Measurements from ENCODE around the gene DISC1. TPM values are rescaled to one million over a fixed set of nuclear protein-coding genes. Genes with fewer than 3 reads are reported as not detected.

Gene DISC1
- polyA plus RNA-seq, 1 donor from 2014 or later: 0.84 TPM

GRCh38 chr1:231871471-231871870, 244.9 kb downstream of the DISC1 start:
- Histone ChIP-seq H3K9ac (ENCODE audit: low read length) (no peak overlapping the region), H3K4me2 (ENCODE audit: low read length) (no peak overlapping the region)

GRCh38 chr1:231871878-231872277, 245.3 kb downstream of the DISC1 start:
- Histone ChIP-seq H2AFZ (ENCODE audit: low read depth, low read length) (no peak overlapping the region), H3F3A (ENCODE audit: insufficient read depth, low read length, poor library complexity, severe bottlenecking) (no peaks in the 10 kb centered on the region), H3K9me2 (ENCODE audit: insufficient read depth, low read length) (no peaks in the 10 kb centered on the region), H3K27me3 (ENCODE audit: insufficient read depth, low read depth, low read length) (no peaks in the 10 kb centered on the region), H4K20me1 (ENCODE audit: insufficient read depth) (no peaks in the 10 kb centered on the region), H3K9me3 (ENCODE audit: low read length) (peaks cover 4% of the 10 kb centered on the region), H3K79me2 (replicated peaks; ENCODE audit: insufficient read depth, low read length) (no peaks in the 10 kb centered on the region), H3K4me3 (ENCODE audit: low read length) (no peak overlapping the region), H3K4me2 (ENCODE audit: low read length) (no peak overlapping the region), H3K27ac (ENCODE audit: low read length) (no peak overlapping the region), H3K9ac (ENCODE audit: low read length) (no peak overlapping the region), H3K36me3 (ENCODE audit: insufficient read depth, low read length) (no peaks in the 10 kb centered on the region)
- TF ChIP-seq, protein P1, sequence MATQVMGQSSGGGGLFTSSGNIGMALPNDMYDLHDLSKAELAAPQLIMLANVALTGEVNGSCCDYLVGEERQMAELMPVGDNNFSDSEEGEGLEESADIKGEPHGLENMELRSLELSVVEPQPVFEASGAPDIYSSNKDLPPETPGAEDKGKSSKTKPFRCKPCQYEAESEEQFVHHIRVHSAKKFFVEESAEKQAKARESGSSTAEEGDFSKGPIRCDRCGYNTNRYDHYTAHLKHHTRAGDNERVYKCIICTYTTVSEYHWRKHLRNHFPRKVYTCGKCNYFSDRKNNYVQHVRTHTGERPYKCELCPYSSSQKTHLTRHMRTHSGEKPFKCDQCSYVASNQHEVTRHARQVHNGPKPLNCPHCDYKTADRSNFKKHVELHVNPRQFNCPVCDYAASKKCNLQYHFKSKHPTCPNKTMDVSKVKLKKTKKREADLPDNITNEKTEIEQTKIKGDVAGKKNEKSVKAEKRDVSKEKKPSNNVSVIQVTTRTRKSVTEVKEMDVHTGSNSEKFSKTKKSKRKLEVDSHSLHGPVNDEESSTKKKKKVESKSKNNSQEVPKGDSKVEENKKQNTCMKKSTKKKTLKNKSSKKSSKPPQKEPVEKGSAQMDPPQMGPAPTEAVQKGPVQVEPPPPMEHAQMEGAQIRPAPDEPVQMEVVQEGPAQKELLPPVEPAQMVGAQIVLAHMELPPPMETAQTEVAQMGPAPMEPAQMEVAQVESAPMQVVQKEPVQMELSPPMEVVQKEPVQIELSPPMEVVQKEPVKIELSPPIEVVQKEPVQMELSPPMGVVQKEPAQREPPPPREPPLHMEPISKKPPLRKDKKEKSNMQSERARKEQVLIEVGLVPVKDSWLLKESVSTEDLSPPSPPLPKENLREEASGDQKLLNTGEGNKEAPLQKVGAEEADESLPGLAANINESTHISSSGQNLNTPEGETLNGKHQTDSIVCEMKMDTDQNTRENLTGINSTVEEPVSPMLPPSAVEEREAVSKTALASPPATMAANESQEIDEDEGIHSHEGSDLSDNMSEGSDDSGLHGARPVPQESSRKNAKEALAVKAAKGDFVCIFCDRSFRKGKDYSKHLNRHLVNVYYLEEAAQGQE (IDR thresholded peaks at IDR 0.05; ENCODE audit: borderline replicate concordance): no peak
- TF ChIP-seq SMC3 (conservative IDR thresholded peaks at IDR 0.05; ENCODE audit: poor library complexity): no peak
- TF ChIP-seq EP300 (conservative IDR thresholded peaks at IDR 0.05; ENCODE audit: poor library complexity, severe bottlenecking): no peak
- no peak for TF ChIP-seq TAF1 (IDR thresholded peaks at IDR 0.05; ENCODE audit: low read depth)
- no peak for TF ChIP-seq POLR2AphosphoS5 (IDR thresholded peaks at IDR 0.05)
- TF ChIP-seq, protein P2, sequence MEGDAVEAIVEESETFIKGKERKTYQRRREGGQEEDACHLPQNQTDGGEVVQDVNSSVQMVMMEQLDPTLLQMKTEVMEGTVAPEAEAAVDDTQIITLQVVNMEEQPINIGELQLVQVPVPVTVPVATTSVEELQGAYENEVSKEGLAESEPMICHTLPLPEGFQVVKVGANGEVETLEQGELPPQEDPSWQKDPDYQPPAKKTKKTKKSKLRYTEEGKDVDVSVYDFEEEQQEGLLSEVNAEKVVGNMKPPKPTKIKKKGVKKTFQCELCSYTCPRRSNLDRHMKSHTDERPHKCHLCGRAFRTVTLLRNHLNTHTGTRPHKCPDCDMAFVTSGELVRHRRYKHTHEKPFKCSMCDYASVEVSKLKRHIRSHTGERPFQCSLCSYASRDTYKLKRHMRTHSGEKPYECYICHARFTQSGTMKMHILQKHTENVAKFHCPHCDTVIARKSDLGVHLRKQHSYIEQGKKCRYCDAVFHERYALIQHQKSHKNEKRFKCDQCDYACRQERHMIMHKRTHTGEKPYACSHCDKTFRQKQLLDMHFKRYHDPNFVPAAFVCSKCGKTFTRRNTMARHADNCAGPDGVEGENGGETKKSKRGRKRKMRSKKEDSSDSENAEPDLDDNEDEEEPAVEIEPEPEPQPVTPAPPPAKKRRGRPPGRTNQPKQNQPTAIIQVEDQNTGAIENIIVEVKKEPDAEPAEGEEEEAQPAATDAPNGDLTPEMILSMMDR (IDR thresholded peaks at IDR 0.05; ENCODE audit: poor library complexity, severe bottlenecking): no peak
- no peak for TF ChIP-seq EZH2 (IDR thresholded peaks at IDR 0.05; ENCODE audit: borderline replicate concordance, insufficient read depth, low read length, poor library complexity, severe bottlenecking)
- no peak for TF ChIP-seq MXI1 (conservative IDR thresholded peaks at IDR 0.05; ENCODE audit: poor library complexity, severe bottlenecking)
- no peak for TF ChIP-seq RAD21 (conservative IDR thresholded peaks at IDR 0.05)

More at GRCh38 chr1:231871471-231871870, 244.9 kb downstream of the DISC1 start:
- H3K79me2 ChIP-seq (replicated peaks; ENCODE audit: insufficient read depth, low read length): no peaks in the 10 kb centered on the region
- H2AFZ ChIP-seq (ENCODE audit: low read depth, low read length): no peak overlapping the region
- no peak overlapping the region for H3K27ac ChIP-seq (ENCODE audit: low read length)
- no peaks in the 10 kb centered on the region for H4K20me1 ChIP-seq (ENCODE audit: insufficient read depth)
- H3K36me3 ChIP-seq (ENCODE audit: insufficient read depth, low read length): no peaks in the 10 kb centered on the region
- no peak overlapping the region for H3K4me3 ChIP-seq (ENCODE audit: low read length)
- H3K9me3 ChIP-seq (ENCODE audit: low read length): peaks cover 3% of the 10 kb centered on the region
- TF ChIP-seq EZH2 (IDR thresholded peaks at IDR 0.05; ENCODE audit: borderline replicate concordance, insufficient read depth, low read length, poor library complexity, severe bottlenecking) (no peak), SMC3 (conservative IDR thresholded peaks at IDR 0.05; ENCODE audit: poor library complexity) (no peak), RAD21 (conservative IDR thresholded peaks at IDR 0.05) (no peak), EP300 (conservative IDR thresholded peaks at IDR 0.05; ENCODE audit: poor library complexity, severe bottlenecking) (no peak), TAF1 (IDR thresholded peaks at IDR 0.05; ENCODE audit: low read depth) (no peak), POLR2AphosphoS5 (IDR thresholded peaks at IDR 0.05) (no peak), MXI1 (conservative IDR thresholded peaks at IDR 0.05; ENCODE audit: poor library complexity, severe bottlenecking) (no peak)
- TF ChIP-seq, protein P2 (IDR thresholded peaks at IDR 0.05; ENCODE audit: poor library complexity, severe bottlenecking): no peak
- TF ChIP-seq, protein P1 (IDR thresholded peaks at IDR 0.05; ENCODE audit: borderline replicate concordance): no peak
- no peaks in the 10 kb centered on the region for H3K9me2 ChIP-seq (ENCODE audit: insufficient read depth, low read length)
- H3F3A ChIP-seq (ENCODE audit: insufficient read depth, low read length, poor library complexity, severe bottlenecking): no peaks in the 10 kb centered on the region
- no peaks in the 10 kb centered on the region for H3K27me3 ChIP-seq (ENCODE audit: insufficient read depth, low read depth, low read length)

Data from neural cell (in vitro differentiated cells).